HAP-1 (cell line): ENCODE data around the gene COPA.
A peak's percentile ranks its signal among the peaks of the same experiment; 100 is the strongest.
"Not testable (repeated sequence)": the region's sequence is repeated elsewhere in the genome, so short reads cannot be mapped to it uniquely, and the experiment has no call there.

Source experiments
- DNase-seq, 2 experiments: peaks; one replicate each; pipeline ENCODE4 v3.0.0-alpha.2; 2016 to 2020; ENCODE audit warnings: low spot score in 2 of 2
- H3K27me3 ChIP-seq: fragments of 250-450 bp; sonication (Bioruptor Pico); 2 replicates; pipeline ENCODE4 v1.5.1; 2020; ENCODE audit warnings: low read depth, mild to moderate bottlenecking, moderate library complexity
- H3K36me3 ChIP-seq: fragments of 250-450 bp; sonication (Bioruptor Pico); replicated peaks from 2 replicates; pipeline ENCODE4 v1.5.1; 2020; ENCODE audit warnings: mild to moderate bottlenecking
- H3K4me1 ChIP-seq: fragments of 250-450 bp; sonication (Bioruptor Pico); 2 replicates; pipeline ENCODE4 v1.5.1; 2020; ENCODE audit warnings: mild to moderate bottlenecking
- H3K4me3 ChIP-seq: fragments of 250-450 bp; sonication (Bioruptor Pico); 2 replicates; pipeline ENCODE4 v1.5.1; 2020; ENCODE audit warnings: mild to moderate bottlenecking, moderate library complexity
- H3K9me3 ChIP-seq: fragments of 250-450 bp; sonication (Bioruptor Pico); 2 replicates; pipeline ENCODE4 v1.5.1; 2020; ENCODE audit warnings: mild to moderate bottlenecking, moderate library complexity
- in situ Hi-C: fragments of 300-500 bp; cut with MboI; formaldehyde crosslinking; loops from 3 replicates; pipeline ENCODE4 v1.14.3; 2020; ENCODE audit warnings: low sequenced_read_pairs, inconsistent platforms, mixed read lengths

Gene COPA

DNA sequence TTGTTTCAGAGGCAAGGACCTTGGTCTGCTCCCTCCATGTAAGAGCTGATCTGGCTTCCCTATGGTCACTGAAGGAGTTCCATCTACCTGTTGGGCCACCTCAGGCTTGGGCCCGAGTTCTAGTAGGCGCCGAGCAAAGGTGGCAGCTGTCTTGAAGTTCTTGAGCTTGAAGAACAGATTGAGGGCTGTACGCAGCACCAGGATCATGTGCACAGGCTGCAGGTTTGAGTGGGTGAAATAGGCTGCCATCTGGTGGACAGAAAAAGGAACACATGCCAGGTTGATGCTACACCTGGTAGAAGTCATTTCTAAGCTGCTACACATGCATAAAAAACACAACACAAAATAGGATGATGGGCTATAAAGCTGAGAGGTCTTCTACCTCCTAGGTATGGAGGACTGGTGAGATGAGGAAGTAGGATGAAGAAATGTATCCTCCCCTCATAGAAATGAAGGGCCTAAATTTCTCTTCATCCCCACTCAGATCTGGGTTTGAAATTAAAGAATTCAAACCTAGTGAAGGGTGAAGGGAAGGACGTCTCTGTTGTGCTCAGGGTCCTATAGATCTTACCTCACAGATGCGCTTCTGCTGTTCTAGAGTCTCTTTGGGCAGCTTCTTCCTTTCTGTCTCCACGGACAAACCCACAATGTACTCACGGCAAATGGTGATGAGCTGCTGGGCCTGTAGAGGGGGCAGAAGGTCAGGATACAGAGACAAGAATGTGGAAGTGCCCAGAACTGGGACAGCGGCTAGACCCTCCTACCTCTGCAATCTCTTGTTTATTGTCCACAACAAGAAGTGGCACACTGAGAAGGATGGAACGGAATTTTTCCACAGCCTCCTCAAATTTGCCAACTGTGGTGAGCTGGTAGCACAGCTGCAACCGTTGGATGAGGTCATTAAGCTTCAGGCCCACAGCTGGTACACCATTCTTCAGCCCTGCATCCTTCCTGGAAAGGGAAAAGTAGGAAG is 51.5 kb downstream of the COPA start:
- Histone ChIP-seq H3K9me3 (no peaks in the 10 kb centered on the region), H3K4me3 (no peak overlapping the region), H3K4me1 (no peaks in the 10 kb centered on the region), H3K36me3 (peaks cover 74% of the 10 kb centered on the region), H3K27me3 (no peaks in the 10 kb centered on the region)
- in situ Hi-C loops = loop anchor here (5.0 kb wide), 2 partner anchors 99 to 189 kb away; partner anchors contain the start of gene CASQ1
- DNase-seq = peak; percentile 62 to 71

- H3K27me3 ChIP-seq, H3K4me1 ChIP-seq, DNase-seq, in situ Hi-C loops, H3K4me3 ChIP-seq, H3K9me3 ChIP-seq: not testable (repeated sequence)
- peaks cover 37% of the 10 kb centered on the region for H3K36me3 ChIP-seq
Observed at GRCh38 chr1:160287769-160288168, 55.3 kb downstream of the COPA start.

- Histone ChIP-seq H3K27me3 (no peaks in the 10 kb centered on the region), H3K4me3 (peak overlapping the region; percentile 76)
Observed at GRCh38 chr1:160285506-160285905, 57.5 kb downstream of the COPA start.

GRCh38 chr1:160284782-160285344 is 58.2 kb downstream of the COPA start, which contains the start of gene PEX19:
Gene PEX19 (minus strand): TSS chr1:160285133. CDS start chr1:160285124, 9 bp downstream.
- H3K4me1 ChIP-seq = peaks cover 3% of the 10 kb centered on the region
- H3K9me3 ChIP-seq = no peaks in the 10 kb centered on the region
- no peaks in the 10 kb centered on the region for H3K27me3 ChIP-seq
- H3K4me3 ChIP-seq = peak within 1 kb of the TSS; percentile 76
- H3K36me3 ChIP-seq = peaks cover 34% of the 10 kb centered on the region
- in situ Hi-C loops = no loop called here
- DNase-seq = peak; percentile 85 to 96

More at GRCh38 chr1:160285506-160285905, 57.5 kb downstream of the COPA start:
- in situ Hi-C loops = no loop called here
- Histone ChIP-seq H3K9me3 (no peaks in the 10 kb centered on the region), H3K36me3 (peaks cover 34% of the 10 kb centered on the region), H3K4me1 (peaks cover 3% of the 10 kb centered on the region)
- DNase-seq = no peak

GRCh38 chr1:160284220-160284781 is 58.7 kb downstream of the COPA start:
- H3K36me3 ChIP-seq = peaks cover 34% of the 10 kb centered on the region
- no peaks in the 10 kb centered on the region for H3K9me3 ChIP-seq
- H3K4me3 ChIP-seq = peak overlapping the region; percentile 76
- H3K27me3 ChIP-seq = no peaks in the 10 kb centered on the region
- in situ Hi-C loops = no loop called here
- H3K4me1 ChIP-seq = peaks cover 3% of the 10 kb centered on the region
- DNase-seq = peak; percentile 12 to 18

GRCh38 chr1:160282807-160283206 is 60.2 kb downstream of the COPA start:
- no peaks in the 10 kb centered on the region for H3K9me3 ChIP-seq
- peaks cover 42% of the 10 kb centered on the region for H3K36me3 ChIP-seq
- peaks cover 3% of the 10 kb centered on the region for H3K4me1 ChIP-seq
- DNase-seq = no peak
- no peak overlapping the region for H3K4me3 ChIP-seq
- H3K27me3 ChIP-seq = no peaks in the 10 kb centered on the region
- in situ Hi-C loops = no loop called here

DNA sequence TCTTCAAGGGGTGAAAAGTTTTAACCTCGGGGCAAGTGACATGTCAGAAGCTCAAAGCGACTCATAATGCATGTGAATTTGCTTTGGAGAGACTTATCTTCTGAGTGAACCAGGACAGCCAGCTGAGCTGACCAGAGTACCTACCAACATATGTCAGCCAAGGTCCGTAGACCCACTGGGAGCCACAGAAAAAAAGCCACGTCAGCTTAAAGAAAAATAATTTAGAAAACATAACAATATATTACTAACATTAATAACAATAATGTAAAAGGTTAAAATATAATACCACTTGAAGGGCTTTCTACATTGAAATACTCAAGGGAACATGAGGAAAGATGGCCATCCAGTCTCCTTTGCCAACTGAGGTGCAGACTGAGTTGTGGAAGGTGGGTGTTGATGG is 65.1 kb downstream of the COPA start:
- peaks cover 42% of the 10 kb centered on the region for H3K36me3 ChIP-seq
- no peaks in the 10 kb centered on the region for H3K27me3 ChIP-seq
- DNase-seq = no peak
- no peaks in the 10 kb centered on the region for H3K9me3 ChIP-seq
- no peak overlapping the region for H3K4me3 ChIP-seq
- H3K4me1 ChIP-seq = no peaks in the 10 kb centered on the region
- in situ Hi-C loops = no loop called here

GRCh38 chr1:160277330-160277729 is 65.7 kb downstream of the COPA start:
- no peaks in the 10 kb centered on the region for H3K9me3 ChIP-seq
- in situ Hi-C loops = no loop called here
- H3K4me1 ChIP-seq = no peaks in the 10 kb centered on the region
- H3K4me3 ChIP-seq = no peak overlapping the region
- H3K36me3 ChIP-seq = peaks cover 40% of the 10 kb centered on the region
- no peaks in the 10 kb centered on the region for H3K27me3 ChIP-seq
- no peak for DNase-seq

DNA sequence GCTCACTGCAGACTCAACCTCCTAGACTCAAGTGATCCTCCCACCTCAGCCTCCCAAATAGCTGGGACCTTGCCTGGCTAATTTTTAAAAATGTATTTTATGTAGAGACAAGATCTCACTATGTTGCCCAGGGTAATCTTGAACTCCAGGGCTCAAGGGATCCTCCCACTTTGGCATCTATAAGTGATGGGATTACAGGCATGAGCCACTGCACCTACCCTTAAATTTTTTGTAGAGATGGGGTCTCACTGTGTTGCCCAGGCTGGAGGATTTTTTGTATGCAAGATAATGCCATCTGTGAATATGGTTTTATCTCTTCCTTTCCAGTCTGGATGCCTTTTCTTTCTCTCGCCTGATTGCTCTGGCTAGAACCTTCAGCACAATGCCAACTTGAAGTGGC is 72.0 kb downstream of the COPA start:
- Histone ChIP-seq H3K4me1 (no peaks in the 10 kb centered on the region), H3K4me3 (no peak overlapping the region), H3K36me3 (no peaks in the 10 kb centered on the region), H3K27me3 (no peaks in the 10 kb centered on the region), H3K9me3 (no peaks in the 10 kb centered on the region)
- in situ Hi-C loops = no loop called here
- no peak for DNase-seq

GRCh38 chr1:160267284-160267991 is 75.6 kb downstream of the COPA start:
- Histone ChIP-seq H3K9me3 (no peaks in the 10 kb centered on the region), H3K27me3 (no peaks in the 10 kb centered on the region; the same call in 1 of the 2 replicates), H3K4me1 (peaks cover 4% of the 10 kb centered on the region; the same call in 1 of the 2 replicates), H3K4me3 (no peak overlapping the region), H3K36me3 (no peaks in the 10 kb centered on the region)
- DNase-seq = no peak
- in situ Hi-C loops = no loop called here

DNA sequence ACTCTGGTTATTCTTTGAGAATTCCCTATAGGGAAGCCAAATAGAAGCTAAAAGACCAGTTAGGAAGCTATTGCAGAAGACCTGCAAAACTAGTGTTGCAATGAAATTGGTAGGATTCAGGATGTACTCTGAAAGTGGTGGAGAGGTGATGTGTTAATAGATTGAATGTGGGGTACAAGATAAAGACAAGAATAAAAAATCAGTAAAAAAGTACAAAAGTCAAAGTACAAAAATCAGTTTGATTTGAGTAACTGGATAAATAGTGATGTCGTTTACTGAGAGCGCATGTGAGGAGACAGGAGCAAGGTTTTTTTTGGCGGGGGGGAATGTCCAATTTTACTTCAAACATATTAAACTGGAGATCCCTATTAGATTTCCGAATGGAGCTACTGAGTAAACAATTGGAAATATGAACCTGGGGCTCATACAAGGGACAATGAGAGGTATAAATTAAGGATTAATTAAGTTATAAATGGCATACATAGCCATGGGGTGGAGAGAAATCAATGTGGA is 78.2 kb downstream of the COPA start:
- Histone ChIP-seq H3K27me3 (no peaks in the 10 kb centered on the region; the same call in 1 of the 2 replicates), H3K4me1 (peaks cover 10% of the 10 kb centered on the region), H3K36me3 (no peaks in the 10 kb centered on the region), H3K4me3 (no peak overlapping the region), H3K9me3 (no peaks in the 10 kb centered on the region)
- no peak for DNase-seq
- in situ Hi-C loops = no loop called here

GRCh38 chr1:160261893-160262794 is 80.9 kb downstream of the COPA start, which contains the start of gene DCAF8:
Gene DCAF8 (minus strand): TSS chr1:160262549. CDS start chr1:160244008, 18,541 bp downstream.
- in situ Hi-C loops = no loop called here
- H3K4me3 ChIP-seq = peak within 1 kb of the TSS; percentile 76
- H3K4me1 ChIP-seq = peaks cover 12% of the 10 kb centered on the region
- peak; percentile 96 to 99 for DNase-seq
- no peaks in the 10 kb centered on the region; the same call in 1 of the 2 replicates for H3K27me3 ChIP-seq
- H3K9me3 ChIP-seq = no peaks in the 10 kb centered on the region
- no peaks in the 10 kb centered on the region for H3K36me3 ChIP-seq
